HEK293 (cell line): ENCODE measurements around the gene SLC27A2.
A peak's percentile ranks its signal among the peaks of the same experiment; 100 is the strongest.

Experiments used
- CTCF ChIA-PET: fragments of 350-600 bp; formaldehyde crosslinking; extraction: SDS; loops from one replicate; lab custom pipeline; 2021; ENCODE audit warnings: antibody characterized with exemption; lab: Yijun Ruan, JAX
- POLR2A ChIA-PET: fragments of 300-600 bp; formaldehyde crosslinking; extraction: SDS; loops from one replicate; lab custom pipeline; 2020; ENCODE audit warnings: antibody characterized with exemption, inconsistent platforms; lab: Yijun Ruan, JAX
- H3K27ac ChIP-seq: fragments of 200-500 bp; sonication (Bioruptor generic); 2 replicates; pipeline ENCODE4 v1.5.1; 2014; ENCODE audit warnings: low read depth, low read length, control low read depth, inconsistent platforms; ENCODE audit errors: extremely low read depth
- H3K36me3 ChIP-seq, 2 experiments: fragments of 200-500 bp in 1 of 2; sonication (Bioruptor generic) in 1 of 2; 1 replicate in 1 of 2; 2 replicates in 1 of 2; pipeline ENCODE4 v1.5.1; 2014 to 2017; ENCODE audit warnings: inconsistent platforms in 2 of 2, low read length in 2 of 2; ENCODE audit not compliant: control insufficient read depth in 2 of 2, insufficient read depth in 1 of 2
- H3K4me1 ChIP-seq: fragments of 200-500 bp; sonication (Bioruptor generic); 2 replicates; pipeline ENCODE4 v1.5.1; 2014; ENCODE audit warnings: mild to moderate bottlenecking, low read length, inconsistent platforms; ENCODE audit not compliant: control insufficient read depth, insufficient read depth
- H3K4me3 ChIP-seq: 2 replicates; pipeline ENCODE4 v1.5.1; 2011; ENCODE audit warnings: low read depth, mild to moderate bottlenecking, control low read depth, low read length, moderate library complexity
- H3K9me3 ChIP-seq: fragments of 200-500 bp; sonication (Bioruptor generic); 2 replicates; pipeline ENCODE4 v1.5.1; 2014; ENCODE audit warnings: low read depth, low read length, inconsistent platforms; ENCODE audit not compliant: control insufficient read depth, insufficient read depth
- ATF2 ChIP-seq: fragments of 450-650 bp; formaldehyde crosslinking; IDR thresholded peaks from 2 replicates; pipeline ENCODE4 v1.5.1; 2016; ENCODE audit warnings: missing biosample characterization, missing genetic modification characterization, low read depth
- BCL6B ChIP-seq: fragments of 450-650 bp; formaldehyde crosslinking; IDR thresholded peaks from 2 replicates; pipeline ENCODE4 v1.5.1; 2017; ENCODE audit warnings: missing biosample characterization, missing genetic modification characterization
- GLI4 ChIP-seq: fragments of 450-650 bp; formaldehyde crosslinking; IDR thresholded peaks from 2 replicates; pipeline ENCODE4 v1.5.1; 2016; ENCODE audit warnings: missing biosample characterization, missing genetic modification characterization
- GLIS2 ChIP-seq: fragments of 450-650 bp; formaldehyde crosslinking; IDR thresholded peaks from 2 replicates; pipeline ENCODE4 v1.5.1; 2016; ENCODE audit warnings: missing biosample characterization, missing genetic modification characterization
- KLF9 ChIP-seq: fragments of 450-650 bp; formaldehyde crosslinking; IDR thresholded peaks from 2 replicates; pipeline ENCODE4 v1.5.1; 2016; ENCODE audit warnings: missing biosample characterization, missing genetic modification characterization, low read depth
- RBAK ChIP-seq: fragments of 450-650 bp; formaldehyde crosslinking; IDR thresholded peaks from 2 replicates; pipeline ENCODE4 v1.5.1; 2016; ENCODE audit warnings: missing biosample characterization, missing genetic modification characterization
- YY1 ChIP-seq: fragments of 450-650 bp; formaldehyde crosslinking; IDR thresholded peaks from 2 replicates; pipeline ENCODE4 v1.5.1; 2018; ENCODE audit warnings: missing biosample characterization, missing genetic modification characterization
- ZBTB17 ChIP-seq: fragments of 450-650 bp; formaldehyde crosslinking; IDR thresholded peaks from 2 replicates; pipeline ENCODE4 v1.5.1; 2016; ENCODE audit warnings: missing biosample characterization, missing genetic modification characterization
- ZBTB7A ChIP-seq: fragments of 450-650 bp; formaldehyde crosslinking; IDR thresholded peaks from 2 replicates; pipeline ENCODE4 v1.5.1; 2016; ENCODE audit warnings: low read depth, missing biosample characterization, missing genetic modification characterization
- ZEB2 ChIP-seq: fragments of 450-650 bp; formaldehyde crosslinking; IDR thresholded peaks from 2 replicates; pipeline ENCODE4 v1.5.1; 2016; ENCODE audit warnings: missing biosample characterization, missing genetic modification characterization
- ZNF146 ChIP-seq: fragments of 450-650 bp; formaldehyde crosslinking; IDR thresholded peaks from 2 replicates; pipeline ENCODE4 v1.5.1; 2016; ENCODE audit warnings: missing biosample characterization, missing genetic modification characterization
- ZNF19 ChIP-seq: fragments of 450-650 bp; formaldehyde crosslinking; IDR thresholded peaks from 2 replicates; pipeline ENCODE4; 2016; ENCODE audit warnings: missing biosample characterization, missing genetic modification characterization, low read depth
- ZNF214 ChIP-seq: fragments of 450-650 bp; formaldehyde crosslinking; IDR thresholded peaks from 2 replicates; pipeline ENCODE4 v1.5.1; 2017; ENCODE audit warnings: missing biosample characterization, mild to moderate bottlenecking, missing genetic modification characterization, borderline replicate concordance
- ZNF221 ChIP-seq: fragments of 450-650 bp; formaldehyde crosslinking; IDR thresholded peaks from 2 replicates; pipeline ENCODE4 v1.5.1; 2017; ENCODE audit warnings: missing biosample characterization, missing genetic modification characterization, borderline replicate concordance
- ZNF335 ChIP-seq: fragments of 450-650 bp; formaldehyde crosslinking; conservative IDR thresholded peaks from 2 replicates; pipeline ENCODE4 v1.5.1; 2016; ENCODE audit warnings: missing biosample characterization, missing genetic modification characterization
- ZNF350 ChIP-seq: fragments of 450-650 bp; formaldehyde crosslinking; IDR thresholded peaks from 2 replicates; pipeline ENCODE4 v1.5.0; 2017; ENCODE audit warnings: missing biosample characterization, mild to moderate bottlenecking, missing genetic modification characterization
- ZNF398 ChIP-seq: fragments of 450-650 bp; formaldehyde crosslinking; IDR thresholded peaks from 2 replicates; pipeline ENCODE4 v1.5.1; 2017; ENCODE audit warnings: missing biosample characterization, missing genetic modification characterization
- ZNF423 ChIP-seq: fragments of 450-650 bp; formaldehyde crosslinking; IDR thresholded peaks from 2 replicates; pipeline ENCODE4 v1.5.1; 2016; ENCODE audit warnings: missing biosample characterization, missing genetic modification characterization
- ZNF561 ChIP-seq: fragments of 450-650 bp; IDR thresholded peaks from 2 replicates; pipeline ENCODE4 v1.5.1; 2018; ENCODE audit warnings: missing biosample characterization, missing genetic modification characterization, borderline replicate concordance
- ZNF610 ChIP-seq: fragments of 450-650 bp; formaldehyde crosslinking; IDR thresholded peaks from 2 replicates; pipeline ENCODE4 v1.5.1; 2016; ENCODE audit warnings: missing biosample characterization, missing genetic modification characterization, borderline replicate concordance
- ZNF621 ChIP-seq: fragments of 450-650 bp; formaldehyde crosslinking; IDR thresholded peaks from 2 replicates; pipeline ENCODE4 v1.5.1; 2017; ENCODE audit warnings: missing biosample characterization, missing genetic modification characterization
- ZNF701 ChIP-seq: fragments of 450-650 bp; formaldehyde crosslinking; IDR thresholded peaks from 2 replicates; pipeline ENCODE4 v1.5.1; 2016; ENCODE audit warnings: missing biosample characterization, missing genetic modification characterization
- ZSCAN30 ChIP-seq: fragments of 450-650 bp; IDR thresholded peaks from 2 replicates; pipeline ENCODE4 v1.5.1; 2018; ENCODE audit warnings: missing biosample characterization, mild to moderate bottlenecking, missing genetic modification characterization, moderate library complexity

The SLC27A2 gene

GRCh38 chr15:50180582-50180981 is 1.4 kb upstream of the SLC27A2 start:
- Histone ChIP-seq H3K36me3 (no peaks in the 10 kb centered on the region), H3K27ac (no peak overlapping the region), H3K4me1 (peaks cover 3% of the 10 kb centered on the region; the same call in 1 of the 2 replicates), H3K9me3 (no peaks in the 10 kb centered on the region), H3K4me3 (no peak overlapping the region)
- CTCF ChIA-PET, result interaction anchor here (0.5 to 0.9 kb wide), 2 partner anchors 31 to 162 kb away, joined by 3 read pairs; no protein-coding TSS in a partner anchor
- POLR2A ChIA-PET, result interaction anchor here (0.6 kb wide), 1 partner anchor 12 kb away, joined by 4 read pairs; no protein-coding TSS in a partner anchor
- no peak for TF ChIP-seq ZNF221 (tag by site-specific recombination)
- TF ChIP-seq ATF2 (tag by site-specific recombination), result no peak
- 0 out of 2 replicates have a peak, but pooled peaks have one; percentile 1 for TF ChIP-seq ZNF335
- no peak for TF ChIP-seq GLIS2 (tag by site-specific recombination)
- no peak for TF ChIP-seq ZBTB7A (tag by site-specific recombination)
- TF ChIP-seq ZNF398, result no peak

GRCh38 chr15:50181201-50181968 is 611 bp upstream of the SLC27A2 start:
- Histone ChIP-seq H3K27ac (no peak overlapping the region; the same call in 1 of the 2 replicates), H3K4me3 (peak overlapping the region; percentile 47; the same call in 1 of the 2 replicates), H3K36me3 (no peaks in the 10 kb centered on the region), H3K9me3 (no peaks in the 10 kb centered on the region), H3K4me1 (peaks cover 3% of the 10 kb centered on the region; the same call in 1 of the 2 replicates)
- ChIA-PET POLR2A (no interaction called here), CTCF (interaction anchor here (0.5 to 2.0 kb wide), 4 partner anchors 14 to 162 kb away, joined by 3 to 8 read pairs (median 5); no protein-coding TSS in a partner anchor)
- TF ChIP-seq ZNF621 (no peak), KLF9 (tag by site-specific recombination) (no peak), ZNF19 (tag by site-specific recombination) (no peak)

- POLR2A ChIA-PET, result interaction anchor here (0.7 kb wide), 1 partner anchor 27 kb away, joined by 3 read pairs; no protein-coding TSS in a partner anchor
- Histone ChIP-seq H3K9me3 (no peaks in the 10 kb centered on the region), H3K36me3 (no peaks in the 10 kb centered on the region), H3K4me1 (peaks cover 3% of the 10 kb centered on the region; the same call in 1 of the 2 replicates), H3K4me3 (peak overlapping the region; percentile 47), H3K27ac (peak overlapping the region; percentile 40; the same call in 1 of the 2 replicates)
- CTCF ChIA-PET, result interaction anchor here (0.9 to 2.0 kb wide), 4 partner anchors 12 to 289 kb away, joined by 3 to 8 read pairs (median 6); no protein-coding TSS in a partner anchor
- no peak for TF ChIP-seq ZNF350 (tag by site-specific recombination)
- 0 out of 2 replicates have a peak, but pooled peaks have one; percentile 18 for TF ChIP-seq YY1 (tag by site-specific recombination)
- TF ChIP-seq ZNF146 (tag by site-specific recombination), result no peak
- TF ChIP-seq ZSCAN30 (tag by site-specific recombination), result 0 out of 2 replicates have a peak, but pooled peaks have one; percentile 48
- no peak for TF ChIP-seq GLI4
- peak; percentile 30; the same call in 1 of the 2 replicates for TF ChIP-seq ZEB2 (tag by site-specific recombination)
- no peak for TF ChIP-seq RBAK (tag by site-specific recombination)
- TF ChIP-seq ZNF610 (tag by site-specific recombination), result no peak; the same call in 1 of the 2 replicates
- 0 out of 2 replicates have a peak, but pooled peaks have one; percentile 47 for TF ChIP-seq ZNF561 (tag by site-specific recombination)
- peak; percentile 76 for TF ChIP-seq ZBTB17 (tag by site-specific recombination)
- no peak for TF ChIP-seq ZNF423 (tag by site-specific recombination)
- no peak for TF ChIP-seq ZNF214
- no peak for TF ChIP-seq BCL6B (tag by site-specific recombination)
- TF ChIP-seq ZNF701 (tag by site-specific recombination), result no peak
Measured at GRCh38 chr15:50182219-50183013, 420 bp downstream of the SLC27A2 start.
